GM19043 (cell line): ENCODE results near the gene ANLN.

Experiments
- ATAC-seq: cut with Tn5 transposase; IDR thresholded peaks from one replicate; pipeline ENCODE4 v1.9.1; 2021; ENCODE audit warnings: low read depth; ENCODE audit not compliant: unreplicated experiment

Gene ANLN, protein sequence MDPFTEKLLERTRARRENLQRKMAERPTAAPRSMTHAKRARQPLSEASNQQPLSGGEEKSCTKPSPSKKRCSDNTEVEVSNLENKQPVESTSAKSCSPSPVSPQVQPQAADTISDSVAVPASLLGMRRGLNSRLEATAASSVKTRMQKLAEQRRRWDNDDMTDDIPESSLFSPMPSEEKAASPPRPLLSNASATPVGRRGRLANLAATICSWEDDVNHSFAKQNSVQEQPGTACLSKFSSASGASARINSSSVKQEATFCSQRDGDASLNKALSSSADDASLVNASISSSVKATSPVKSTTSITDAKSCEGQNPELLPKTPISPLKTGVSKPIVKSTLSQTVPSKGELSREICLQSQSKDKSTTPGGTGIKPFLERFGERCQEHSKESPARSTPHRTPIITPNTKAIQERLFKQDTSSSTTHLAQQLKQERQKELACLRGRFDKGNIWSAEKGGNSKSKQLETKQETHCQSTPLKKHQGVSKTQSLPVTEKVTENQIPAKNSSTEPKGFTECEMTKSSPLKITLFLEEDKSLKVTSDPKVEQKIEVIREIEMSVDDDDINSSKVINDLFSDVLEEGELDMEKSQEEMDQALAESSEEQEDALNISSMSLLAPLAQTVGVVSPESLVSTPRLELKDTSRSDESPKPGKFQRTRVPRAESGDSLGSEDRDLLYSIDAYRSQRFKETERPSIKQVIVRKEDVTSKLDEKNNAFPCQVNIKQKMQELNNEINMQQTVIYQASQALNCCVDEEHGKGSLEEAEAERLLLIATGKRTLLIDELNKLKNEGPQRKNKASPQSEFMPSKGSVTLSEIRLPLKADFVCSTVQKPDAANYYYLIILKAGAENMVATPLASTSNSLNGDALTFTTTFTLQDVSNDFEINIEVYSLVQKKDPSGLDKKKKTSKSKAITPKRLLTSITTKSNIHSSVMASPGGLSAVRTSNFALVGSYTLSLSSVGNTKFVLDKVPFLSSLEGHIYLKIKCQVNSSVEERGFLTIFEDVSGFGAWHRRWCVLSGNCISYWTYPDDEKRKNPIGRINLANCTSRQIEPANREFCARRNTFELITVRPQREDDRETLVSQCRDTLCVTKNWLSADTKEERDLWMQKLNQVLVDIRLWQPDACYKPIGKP

DNA sequence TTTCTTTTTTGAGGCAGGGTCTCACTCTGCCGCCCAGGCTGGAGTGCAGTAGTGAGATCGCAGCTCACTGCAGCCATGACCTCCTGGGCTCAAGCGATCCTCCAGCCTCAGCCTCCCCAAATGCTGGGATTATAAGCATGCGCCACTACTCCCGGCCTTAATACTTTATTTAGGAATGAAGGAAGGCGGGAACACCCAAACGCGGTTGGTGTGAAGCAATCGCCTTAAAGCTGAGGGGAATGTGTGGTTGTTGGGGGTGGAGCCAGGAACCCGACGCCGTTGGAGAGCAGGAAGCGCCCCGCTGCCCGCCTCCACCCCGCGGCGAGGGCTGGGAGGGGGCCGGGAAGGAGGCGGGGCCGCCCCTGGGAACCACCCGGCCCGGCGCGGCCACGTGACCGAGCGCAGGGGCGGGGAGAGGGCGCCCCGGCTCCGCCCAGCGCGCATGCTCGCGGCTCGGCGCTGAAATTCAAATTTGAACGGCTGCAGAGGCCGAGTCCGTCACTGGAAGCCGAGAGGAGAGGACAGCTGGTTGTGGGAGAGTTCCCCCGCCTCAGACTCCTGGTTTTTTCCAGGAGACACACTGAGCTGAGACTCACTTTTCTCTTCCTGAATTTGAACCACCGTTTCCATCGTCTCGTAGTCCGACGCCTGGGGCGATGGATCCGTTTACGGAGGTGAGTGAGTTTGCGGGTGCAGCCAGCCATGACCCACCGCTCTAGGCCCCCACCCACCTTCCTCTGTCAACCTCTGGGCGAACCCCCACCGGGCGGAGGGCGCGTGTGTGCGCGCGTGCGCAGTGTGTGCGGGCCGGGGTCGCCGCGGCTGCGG, at the start of gene ANLN:
Gene ANLN, plus strand, starts transcription at position 492 of the 828 bp plus-strand sequence. Its CDS starts 165 bp downstream, at position 657.
- peak; percentile 61 for ATAC-seq

DNA sequence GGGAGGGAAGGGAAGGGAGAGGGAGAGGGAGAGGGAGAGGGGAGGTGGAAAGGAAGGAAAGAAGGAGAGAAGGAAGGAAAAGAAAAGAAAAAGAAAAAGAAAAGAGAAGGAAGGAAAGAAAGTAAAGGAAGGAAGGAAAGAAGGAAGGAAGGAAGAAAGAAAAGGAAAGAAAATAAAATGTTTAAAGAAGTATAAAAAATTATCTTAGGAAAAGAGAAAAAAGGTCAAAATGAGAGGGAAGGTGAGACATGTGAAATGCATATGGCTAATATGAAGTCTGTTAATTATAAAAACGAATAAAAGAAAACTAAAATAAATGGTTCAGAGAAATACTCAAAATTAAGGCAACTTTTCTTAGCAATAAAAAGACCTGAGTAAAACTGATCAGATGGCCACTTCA, 46.1 kb upstream of the ANLN start:
- no peak for ATAC-seq

DNA sequence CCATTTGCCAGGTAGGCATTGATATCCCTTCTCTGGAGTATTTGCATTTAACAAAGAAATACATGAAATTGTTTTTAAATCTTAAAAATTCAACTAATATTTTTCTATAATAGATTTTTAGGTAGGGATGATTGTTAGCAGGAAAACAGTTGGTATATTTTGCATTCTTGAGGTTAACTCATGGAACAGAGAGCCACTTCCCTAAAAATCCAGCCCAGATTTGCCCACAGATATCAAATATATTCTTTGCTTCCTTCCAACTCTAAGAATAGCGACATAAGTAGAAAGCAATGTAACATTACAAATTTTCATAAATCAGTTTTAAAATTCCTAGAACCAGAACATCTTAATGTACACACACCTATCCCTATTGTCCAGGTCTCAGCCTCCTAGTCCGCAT, 45.0 kb upstream of the ANLN start:
- ATAC-seq: no peak

- ATAC-seq: no peak
Measured at GRCh38 chr7:36346260-36346831, 43.3 kb upstream of the ANLN start.

- ATAC-seq: no peak
Measured at GRCh38 chr7:36348256-36348655, 41.4 kb upstream of the ANLN start.

DNA sequence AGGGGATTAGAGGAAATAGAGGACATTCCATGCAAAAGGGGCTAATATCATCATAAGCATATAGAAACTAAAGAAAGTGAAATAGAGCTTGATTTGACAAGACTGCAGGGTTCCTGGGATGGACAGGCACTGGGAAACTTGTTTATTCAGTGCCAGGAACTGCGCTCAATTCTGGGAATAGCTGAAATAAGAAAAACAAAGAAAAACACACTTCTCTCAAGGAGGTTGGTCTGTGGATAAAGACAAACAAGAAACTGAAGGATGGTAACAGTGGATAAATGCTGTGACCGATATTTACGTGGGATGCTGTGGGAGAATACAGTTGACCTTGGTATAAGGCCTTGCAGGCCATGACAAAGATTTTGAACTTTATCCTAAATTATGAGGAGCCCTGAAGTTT, 40.9 kb upstream of the ANLN start:
- ATAC-seq: no peak

GRCh38 chr7:36349626-36350025, 40.0 kb upstream of the ANLN start:
- no peak for ATAC-seq

GRCh38 chr7:36355490-36355889, 34.2 kb upstream of the ANLN start:
- no peak for ATAC-seq

GRCh38 chr7:36357054-36357453, 32.6 kb upstream of the ANLN start:
- ATAC-seq: no peak

DNA sequence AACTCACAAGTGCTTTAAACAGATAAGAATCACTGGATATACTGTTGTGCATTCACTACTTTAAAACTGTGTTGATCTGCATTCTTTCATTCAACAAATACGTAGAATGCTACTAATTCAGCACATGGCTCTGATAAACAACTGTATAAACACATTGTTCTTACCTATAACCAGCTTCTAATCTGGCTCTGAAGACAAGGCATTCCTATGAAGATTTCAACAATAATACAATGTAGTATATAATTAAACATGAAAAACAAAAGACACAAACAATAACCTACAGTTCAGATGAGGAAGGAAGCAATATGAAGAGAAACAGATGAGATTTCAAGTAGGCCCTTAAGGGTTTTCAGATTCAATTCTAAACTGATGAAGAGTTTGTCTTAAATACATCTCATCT, 31.1 kb upstream of the ANLN start:
- ATAC-seq: no peak

DNA sequence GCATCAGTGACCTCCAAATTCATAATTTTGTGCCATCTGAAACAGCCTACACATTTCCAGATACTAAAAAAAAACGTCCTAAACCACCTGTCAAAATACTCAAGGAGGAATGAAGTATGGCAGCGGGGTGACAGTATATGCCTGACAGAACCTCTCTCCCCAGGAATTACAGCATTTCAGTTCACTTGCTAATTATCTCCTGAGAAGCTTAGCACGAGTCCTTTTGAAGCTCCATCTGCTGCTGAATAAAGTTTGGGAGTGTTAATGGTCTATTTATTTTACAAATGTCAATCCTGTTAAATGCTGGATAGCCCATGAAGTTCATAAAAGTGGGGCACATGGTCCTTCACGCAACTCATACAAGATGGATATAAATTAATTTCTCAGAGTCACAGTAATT, 29.4 kb upstream of the ANLN start:
- no peak for ATAC-seq

DNA sequence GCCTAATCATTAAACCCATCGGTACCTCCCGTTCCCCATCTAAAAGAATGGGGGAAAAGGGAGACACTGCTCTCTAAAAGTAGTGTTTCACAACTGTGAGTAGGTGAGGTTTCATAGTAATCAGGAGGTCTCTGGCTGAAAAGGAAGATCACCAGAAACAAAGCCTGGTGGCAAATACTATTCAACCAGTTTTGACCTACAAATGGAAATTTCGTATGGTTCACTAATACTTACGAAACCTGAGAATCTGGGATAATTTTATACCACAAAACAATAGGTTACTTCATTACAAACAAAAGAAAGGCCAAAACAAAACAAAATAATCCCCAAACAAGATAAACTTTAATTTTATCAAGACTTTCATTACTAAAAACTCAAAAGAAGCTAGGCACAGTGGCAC, 28.4 kb upstream of the ANLN start:
- no peak for ATAC-seq

- no peak for ATAC-seq
Measured at GRCh38 chr7:36363515-36363914, 26.1 kb upstream of the ANLN start.

DNA sequence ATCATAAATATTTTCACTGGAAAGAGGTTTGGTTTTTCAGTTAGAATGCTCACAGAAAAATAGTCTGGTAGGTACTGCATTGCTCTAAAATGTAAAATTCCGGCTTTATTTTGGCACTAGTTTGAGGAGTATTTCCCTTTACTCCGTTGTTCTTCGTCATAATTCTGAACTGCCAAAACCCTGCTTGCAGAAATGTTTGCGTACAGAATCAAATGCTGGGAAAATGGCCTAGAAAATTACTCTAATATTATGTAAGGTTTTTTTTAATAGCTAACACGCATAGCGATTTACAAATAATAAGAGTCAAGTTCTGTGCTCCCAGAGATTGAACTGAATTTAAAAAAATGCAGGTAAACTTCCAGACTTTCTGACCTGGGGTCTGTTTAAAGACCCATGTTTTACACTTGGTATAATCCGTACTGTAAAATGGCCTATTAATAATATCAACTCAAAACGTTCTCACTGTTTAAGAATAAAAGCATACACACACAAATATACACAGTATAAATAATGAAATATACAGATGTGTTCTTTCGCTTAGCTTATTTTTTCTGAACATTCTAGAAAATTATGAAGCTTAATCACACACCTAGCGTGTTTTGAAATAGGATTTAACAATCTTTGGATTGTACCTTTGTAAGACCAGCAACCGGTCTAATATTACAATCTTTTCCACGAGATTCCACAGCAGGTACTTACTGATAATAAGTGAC, 23.5 kb upstream of the ANLN start:
- ATAC-seq: no peak

DNA sequence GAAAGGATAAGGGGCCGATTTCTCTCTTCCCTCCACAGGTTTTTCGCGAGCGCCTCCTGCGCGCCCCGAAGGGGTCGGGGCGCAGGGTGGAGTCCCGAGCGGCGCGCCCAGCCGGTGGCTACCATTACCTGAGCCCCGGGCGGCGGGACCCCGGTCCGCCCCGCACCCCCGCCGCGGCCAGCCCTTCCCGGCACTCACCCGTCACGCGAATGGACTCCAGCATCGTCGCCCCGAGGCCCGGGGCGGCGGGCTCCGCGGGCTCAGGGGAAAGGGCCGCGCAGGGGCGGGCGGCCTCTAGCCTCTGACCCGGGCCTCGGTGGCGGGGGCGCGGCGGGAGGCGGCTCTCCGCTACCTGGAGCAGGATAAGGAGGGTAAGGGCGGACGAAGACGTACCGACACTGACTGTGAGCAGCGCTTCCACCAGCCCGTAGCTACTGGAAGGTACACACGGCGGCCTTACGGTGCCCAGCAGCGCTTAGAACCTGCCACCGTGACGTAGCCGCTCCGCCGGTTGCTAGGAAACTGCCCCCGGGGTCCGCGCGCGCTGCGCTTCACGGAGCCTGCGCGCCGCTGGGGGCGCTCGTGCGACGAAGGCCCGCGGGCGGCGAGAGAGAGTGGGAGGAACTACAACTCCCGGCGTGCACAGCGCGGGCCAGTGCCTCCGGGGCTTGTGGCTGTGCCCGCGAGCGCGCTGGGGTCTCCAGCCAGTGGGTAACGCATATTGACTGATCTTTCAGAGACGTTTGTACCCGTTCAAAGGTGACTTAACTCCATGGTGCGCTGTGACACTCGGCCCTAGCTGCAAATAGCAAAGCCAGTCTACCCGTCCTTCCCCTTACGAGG, 22.7 kb upstream of the ANLN start:
- ATAC-seq: peak; percentile 99

DNA sequence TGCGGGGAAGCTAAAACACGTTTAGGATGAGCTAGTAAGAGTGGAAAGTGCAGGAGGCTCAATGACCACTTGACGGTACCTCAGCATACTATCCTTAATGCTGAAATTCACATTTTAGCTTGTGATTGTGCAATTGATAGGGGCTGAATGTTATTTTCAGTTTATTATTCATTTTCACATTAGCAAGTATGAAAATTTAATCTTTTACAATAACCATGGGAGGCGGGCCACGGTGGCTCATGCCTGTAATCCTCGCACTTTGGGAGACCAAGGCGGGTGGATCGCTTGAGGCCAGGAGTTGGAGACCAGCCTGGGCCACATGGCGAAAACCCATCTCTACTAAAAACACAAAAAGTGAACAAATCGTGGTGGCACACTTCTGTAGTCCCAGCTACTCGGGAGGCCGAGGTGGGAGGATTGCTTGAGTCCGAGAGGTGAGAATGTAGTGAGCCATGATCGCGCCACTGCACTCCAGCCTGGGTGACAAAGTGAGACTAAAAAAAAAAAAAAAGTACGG, 22.0 kb upstream of the ANLN start:
- ATAC-seq: peak; percentile 28

- no peak for ATAC-seq
Measured at GRCh38 chr7:36368496-36368895, 21.2 kb upstream of the ANLN start.

GRCh38 chr7:36369171-36369570, 20.5 kb upstream of the ANLN start:
- no peak for ATAC-seq
